Measurements from ENCODE around the gene CACNG3.

DNA sequence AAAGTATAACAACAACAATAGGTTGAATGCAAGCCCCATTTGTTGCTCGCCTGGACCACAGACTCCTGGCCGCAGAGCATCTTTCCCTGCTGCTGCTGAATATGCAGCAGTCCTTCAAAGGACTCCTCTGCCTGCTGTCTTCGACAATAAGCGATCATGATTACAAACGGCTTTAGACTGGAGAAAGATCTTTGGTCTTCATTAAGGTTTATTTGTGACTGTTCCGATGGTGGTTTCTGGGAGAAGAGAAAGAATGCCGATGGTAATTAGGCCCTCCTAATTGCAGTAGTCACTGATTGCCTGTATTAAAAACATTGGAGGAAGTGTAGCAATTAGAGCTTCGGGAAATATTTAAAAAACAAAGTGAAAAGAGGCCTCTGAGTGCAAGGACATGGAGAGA is 138.2 kb downstream of the CACNG3 start:
- no peak for TF ChIP-seq POLR2A (IDR thresholded peaks at IDR 0.05)
- TF ChIP-seq, protein P1, sequence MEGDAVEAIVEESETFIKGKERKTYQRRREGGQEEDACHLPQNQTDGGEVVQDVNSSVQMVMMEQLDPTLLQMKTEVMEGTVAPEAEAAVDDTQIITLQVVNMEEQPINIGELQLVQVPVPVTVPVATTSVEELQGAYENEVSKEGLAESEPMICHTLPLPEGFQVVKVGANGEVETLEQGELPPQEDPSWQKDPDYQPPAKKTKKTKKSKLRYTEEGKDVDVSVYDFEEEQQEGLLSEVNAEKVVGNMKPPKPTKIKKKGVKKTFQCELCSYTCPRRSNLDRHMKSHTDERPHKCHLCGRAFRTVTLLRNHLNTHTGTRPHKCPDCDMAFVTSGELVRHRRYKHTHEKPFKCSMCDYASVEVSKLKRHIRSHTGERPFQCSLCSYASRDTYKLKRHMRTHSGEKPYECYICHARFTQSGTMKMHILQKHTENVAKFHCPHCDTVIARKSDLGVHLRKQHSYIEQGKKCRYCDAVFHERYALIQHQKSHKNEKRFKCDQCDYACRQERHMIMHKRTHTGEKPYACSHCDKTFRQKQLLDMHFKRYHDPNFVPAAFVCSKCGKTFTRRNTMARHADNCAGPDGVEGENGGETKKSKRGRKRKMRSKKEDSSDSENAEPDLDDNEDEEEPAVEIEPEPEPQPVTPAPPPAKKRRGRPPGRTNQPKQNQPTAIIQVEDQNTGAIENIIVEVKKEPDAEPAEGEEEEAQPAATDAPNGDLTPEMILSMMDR (IDR thresholded peaks at IDR 0.05), result no peak

Measured in right lobe of liver (tissue), 4 donors.